Measurements from ENCODE around the gene PGRMC2.
"Not testable (repeated sequence)": the region's sequence is repeated elsewhere in the genome, so short reads cannot be mapped to it uniquely, and the experiment has no call there.

Gene PGRMC2

GRCh38 chr4:128298146-128298758, 10.6 kb upstream of the PGRMC2 start:
- no peak for DNase-seq

GRCh38 chr4:128295255-128295654, 7.6 kb upstream of the PGRMC2 start:
- DNase-seq, result no peak

- no peak for DNase-seq
These were observed 6.9 kb upstream of the PGRMC2 start for GRCh38 chr4:128294464-128294863.

GRCh38 chr4:128292349-128292748, 4.7 kb upstream of the PGRMC2 start:
- DNase-seq, result no peak

- DNase-seq, result no peak
These were observed 3.5 kb upstream of the PGRMC2 start for GRCh38 chr4:128291096-128291495.

- DNase-seq, result no peak
These were observed 2.9 kb upstream of the PGRMC2 start for GRCh38 chr4:128290526-128290925.

GRCh38 chr4:128289523-128290158, 2.0 kb upstream of the PGRMC2 start:
- no peak for DNase-seq

- DNase-seq, result no peak
These were observed 1.1 kb upstream of the PGRMC2 start for GRCh38 chr4:128288689-128289106.

- peak; percentile 99 for DNase-seq
These were observed 467 bp upstream of the PGRMC2 start for GRCh38 chr4:128287871-128288688.

GRCh38 chr4:128286474-128287058, 1.0 kb downstream of the PGRMC2 start:
- peak; percentile 50 for DNase-seq

- DNase-seq, result no peak
These were observed 2.3 kb downstream of the PGRMC2 start for GRCh38 chr4:128285085-128285997.

- no peak for DNase-seq
These were observed 3.3 kb downstream of the PGRMC2 start for GRCh38 chr4:128284317-128284716.

- DNase-seq, result no peak
These were observed 4.5 kb downstream of the PGRMC2 start for GRCh38 chr4:128283071-128283470.

GRCh38 chr4:128282516-128282915, 5.1 kb downstream of the PGRMC2 start:
- DNase-seq, result no peak

GRCh38 chr4:128281354-128281753, 6.3 kb downstream of the PGRMC2 start:
- DNase-seq, result no peak

GRCh38 chr4:128279624-128280225, 7.9 kb downstream of the PGRMC2 start:
- DNase-seq, result no peak

- no peak for DNase-seq
These were observed 9.8 kb downstream of the PGRMC2 start for GRCh38 chr4:128277856-128278255.

GRCh38 chr4:128275346-128275745, 12.3 kb downstream of the PGRMC2 start:
- no peak for DNase-seq

- DNase-seq, result no peak
These were observed 16.1 kb downstream of the PGRMC2 start for GRCh38 chr4:128271551-128271950.

GRCh38 chr4:128268970-128269369, 18.6 kb downstream of the PGRMC2 start:
- DNase-seq, result peak; percentile 18

GRCh38 chr4:128267745-128268144, 19.9 kb downstream of the PGRMC2 start:
- no peak for DNase-seq

- not testable (repeated sequence) for DNase-seq
These were observed 20.4 kb downstream of the PGRMC2 start for GRCh38 chr4:128267171-128267570.
